ENCODE measurements around the gene TTLL10.

GRCh38 chr1:1228596-1229321 is 55.1 kb downstream of the TTLL10 start:
- no peak for TF ChIP-seq EZH2phosphoT487 (IDR thresholded peaks at IDR 0.05; ENCODE audit: insufficient read depth, low read depth)
- TF ChIP-seq EZH2 (IDR thresholded peaks at IDR 0.05; ENCODE audit: insufficient read depth, poor library complexity, severe bottlenecking) = no peak

Data from GM23248 (cell line).